ENCODE data around the gene CA9.

DNA sequence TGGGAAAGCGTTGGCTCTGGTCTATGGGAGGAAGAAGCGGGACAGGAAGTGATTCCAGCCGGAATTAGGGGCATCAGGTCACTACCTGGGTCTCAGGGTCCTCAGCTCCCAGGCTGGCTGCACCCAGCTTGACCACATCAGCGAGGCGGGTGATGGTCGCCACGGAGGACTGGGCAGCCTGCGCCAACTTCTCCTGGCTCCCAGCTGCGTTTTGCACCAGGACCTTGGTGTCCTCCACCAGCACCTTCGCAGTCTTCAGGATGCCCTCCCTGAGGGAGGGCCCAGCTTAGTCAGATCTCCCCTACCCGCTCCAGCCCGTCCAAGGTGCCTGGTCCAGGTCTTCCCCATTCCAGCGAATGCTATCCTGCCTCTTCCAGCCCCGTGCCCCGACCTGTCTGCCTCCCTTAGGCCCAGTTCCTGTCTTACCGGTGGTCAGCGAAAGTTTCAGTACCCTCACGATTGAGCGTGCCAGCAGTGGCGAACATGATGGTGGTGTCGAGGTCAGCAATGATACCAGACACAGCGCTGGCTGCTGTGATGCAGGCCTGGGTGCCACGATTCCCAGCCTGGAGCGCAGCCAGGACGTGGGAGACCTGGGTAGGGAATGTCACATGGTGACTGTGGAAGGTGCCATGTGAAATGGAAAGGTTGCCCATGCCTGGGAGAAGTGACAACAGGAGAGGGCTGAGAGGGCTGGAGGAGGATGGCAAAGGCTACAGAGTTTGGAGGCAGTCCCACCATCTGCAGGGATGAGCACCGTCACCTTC is 30.4 kb downstream of the CA9 start:
- no peak for TF ChIP-seq LEF1 (IDR thresholded peaks at IDR 0.05; ENCODE audit: borderline replicate concordance)
- TF ChIP-seq ZNF384 (IDR thresholded peaks at IDR 0.05), result no peak
- no peak for TF ChIP-seq SP1 (IDR thresholded peaks at IDR 0.05)
- TF ChIP-seq ELF4 (IDR thresholded peaks at IDR 0.05), result no peak
- no peak for TF ChIP-seq FOXM1 (IDR thresholded peaks at IDR 0.05; ENCODE audit: borderline replicate concordance)
- no peak for TF ChIP-seq HDGF (IDR thresholded peaks at IDR 0.05; ENCODE audit: borderline replicate concordance)
- TF ChIP-seq FOXA1 (IDR thresholded peaks at IDR 0.05), result no peak
- TF ChIP-seq NFRKB (IDR thresholded peaks at IDR 0.05), result no peak
- no peak for TF ChIP-seq SUZ12 (IDR thresholded peaks at IDR 0.05)
- no peak for TF ChIP-seq ARNT (IDR thresholded peaks at IDR 0.05)
- no peak for TF ChIP-seq BHLHE40 (IDR thresholded peaks at IDR 0.05; ENCODE audit: borderline replicate concordance)
- no peak for TF ChIP-seq TARDBP (IDR thresholded peaks at IDR 0.05)
- TF ChIP-seq, protein P1, sequence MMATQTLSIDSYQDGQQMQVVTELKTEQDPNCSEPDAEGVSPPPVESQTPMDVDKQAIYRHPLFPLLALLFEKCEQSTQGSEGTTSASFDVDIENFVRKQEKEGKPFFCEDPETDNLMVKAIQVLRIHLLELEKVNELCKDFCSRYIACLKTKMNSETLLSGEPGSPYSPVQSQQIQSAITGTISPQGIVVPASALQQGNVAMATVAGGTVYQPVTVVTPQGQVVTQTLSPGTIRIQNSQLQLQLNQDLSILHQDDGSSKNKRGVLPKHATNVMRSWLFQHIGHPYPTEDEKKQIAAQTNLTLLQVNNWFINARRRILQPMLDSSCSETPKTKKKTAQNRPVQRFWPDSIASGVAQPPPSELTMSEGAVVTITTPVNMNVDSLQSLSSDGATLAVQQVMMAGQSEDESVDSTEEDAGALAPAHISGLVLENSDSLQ (IDR thresholded peaks at IDR 0.05), result no peak
- no peak for TF ChIP-seq FOXK2 (IDR thresholded peaks at IDR 0.05)
